ENCODE measurements around the gene CYP2U1.
"Not testable (repeated sequence)": the region's sequence is repeated elsewhere in the genome, so short reads cannot be mapped to it uniquely, and the experiment has no call there.

Gene CYP2U1

DNA sequence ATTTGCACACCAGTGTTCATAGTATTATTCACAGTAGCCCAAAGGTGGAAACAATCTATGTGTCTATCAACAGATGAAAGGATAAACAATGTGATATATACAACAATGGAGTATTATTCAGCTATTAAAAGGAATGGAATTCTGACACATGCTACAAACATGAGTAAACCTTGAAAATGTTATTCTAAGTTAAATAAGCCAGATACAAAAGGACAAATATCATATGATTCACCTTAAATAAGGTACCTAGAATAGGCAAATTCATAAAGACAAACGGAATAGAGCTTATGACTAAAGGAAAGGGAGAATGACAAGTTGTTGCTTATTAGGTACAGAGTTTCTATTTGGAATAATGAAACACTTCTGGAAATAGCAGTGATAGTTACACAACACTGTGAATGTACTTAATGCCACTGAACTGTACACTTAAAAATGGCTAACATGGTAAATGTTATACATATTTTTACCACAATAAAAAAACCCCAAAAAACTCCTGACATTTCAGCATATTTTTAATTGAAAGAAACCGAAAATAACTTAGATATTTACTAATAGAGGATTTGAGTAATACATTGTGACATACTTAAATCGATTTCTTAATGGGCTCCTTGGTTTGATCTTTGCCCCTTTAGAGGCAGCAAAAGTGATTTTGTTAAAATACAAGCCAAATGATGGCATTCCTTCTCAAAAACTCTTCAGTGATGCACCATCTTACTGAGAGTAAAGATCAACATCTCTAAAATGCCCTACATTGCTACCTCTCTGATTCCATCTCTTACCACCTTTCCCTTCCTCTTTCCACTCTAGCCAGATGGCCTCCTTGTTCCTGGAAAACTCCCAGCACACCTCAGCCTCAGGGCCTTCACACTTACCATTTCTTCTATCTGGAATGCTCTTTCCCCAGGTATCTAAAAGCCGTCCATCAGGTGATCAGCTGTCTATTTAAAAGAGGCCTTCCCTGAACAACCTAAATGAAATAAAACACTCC is 8.6 kb upstream of the CYP2U1 start:
- H2AFZ ChIP-seq: no peak overlapping the region

DNA sequence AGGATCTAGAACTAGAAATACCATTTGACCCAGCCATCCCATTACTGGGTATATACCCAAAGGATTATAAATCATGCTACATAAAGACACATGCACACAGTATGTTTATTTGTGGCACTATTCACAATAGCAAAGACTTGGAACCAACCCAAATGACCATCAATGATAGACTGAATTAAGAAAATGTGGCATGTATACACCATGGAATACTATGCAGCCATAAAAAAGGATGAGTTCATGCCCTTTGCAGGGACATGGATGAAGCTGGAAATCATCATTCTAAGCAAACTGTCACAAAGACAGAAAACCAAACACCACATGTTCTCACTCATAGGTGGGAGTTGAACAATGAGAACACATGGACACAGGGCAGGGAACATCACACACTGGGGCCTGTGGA is 5.6 kb upstream of the CYP2U1 start:
- not testable (repeated sequence) for H3K9ac ChIP-seq; H3K9me3 ChIP-seq (ENCODE audit: control insufficient read depth, low read length); H3K4me3 ChIP-seq (ENCODE audit: low read depth, low read length); H3K36me3 ChIP-seq (ENCODE audit: control insufficient read depth, insufficient read depth, low read length); H3K79me2 ChIP-seq; H3K27ac ChIP-seq; H2AFZ ChIP-seq; H3K4me1 ChIP-seq; H3K4me2 ChIP-seq (ENCODE audit: low read length); H3K27me3 ChIP-seq (ENCODE audit: control insufficient read depth, insufficient read depth, low read length)

More for the DNA sequence above, 8.6 kb upstream of the CYP2U1 start:
- Histone ChIP-seq H3K36me3 (ENCODE audit: control insufficient read depth, insufficient read depth, low read length) (no peaks in the 10 kb centered on the region), H3K9ac (no peak overlapping the region), H3K27ac (no peak overlapping the region), H3K9me3 (ENCODE audit: control insufficient read depth, low read length) (no peaks in the 10 kb centered on the region), H3K79me2 (no peaks in the 10 kb centered on the region), H3K27me3 (ENCODE audit: control insufficient read depth, insufficient read depth, low read length) (no peaks in the 10 kb centered on the region), H3K4me2 (ENCODE audit: low read length) (no peak overlapping the region), H3K4me3 (ENCODE audit: low read depth, low read length) (no peak overlapping the region), H3K4me1 (no peaks in the 10 kb centered on the region)
- TF ChIP-seq, protein P1, sequence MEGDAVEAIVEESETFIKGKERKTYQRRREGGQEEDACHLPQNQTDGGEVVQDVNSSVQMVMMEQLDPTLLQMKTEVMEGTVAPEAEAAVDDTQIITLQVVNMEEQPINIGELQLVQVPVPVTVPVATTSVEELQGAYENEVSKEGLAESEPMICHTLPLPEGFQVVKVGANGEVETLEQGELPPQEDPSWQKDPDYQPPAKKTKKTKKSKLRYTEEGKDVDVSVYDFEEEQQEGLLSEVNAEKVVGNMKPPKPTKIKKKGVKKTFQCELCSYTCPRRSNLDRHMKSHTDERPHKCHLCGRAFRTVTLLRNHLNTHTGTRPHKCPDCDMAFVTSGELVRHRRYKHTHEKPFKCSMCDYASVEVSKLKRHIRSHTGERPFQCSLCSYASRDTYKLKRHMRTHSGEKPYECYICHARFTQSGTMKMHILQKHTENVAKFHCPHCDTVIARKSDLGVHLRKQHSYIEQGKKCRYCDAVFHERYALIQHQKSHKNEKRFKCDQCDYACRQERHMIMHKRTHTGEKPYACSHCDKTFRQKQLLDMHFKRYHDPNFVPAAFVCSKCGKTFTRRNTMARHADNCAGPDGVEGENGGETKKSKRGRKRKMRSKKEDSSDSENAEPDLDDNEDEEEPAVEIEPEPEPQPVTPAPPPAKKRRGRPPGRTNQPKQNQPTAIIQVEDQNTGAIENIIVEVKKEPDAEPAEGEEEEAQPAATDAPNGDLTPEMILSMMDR (IDR thresholded peaks at IDR 0.05): no peak

DNA sequence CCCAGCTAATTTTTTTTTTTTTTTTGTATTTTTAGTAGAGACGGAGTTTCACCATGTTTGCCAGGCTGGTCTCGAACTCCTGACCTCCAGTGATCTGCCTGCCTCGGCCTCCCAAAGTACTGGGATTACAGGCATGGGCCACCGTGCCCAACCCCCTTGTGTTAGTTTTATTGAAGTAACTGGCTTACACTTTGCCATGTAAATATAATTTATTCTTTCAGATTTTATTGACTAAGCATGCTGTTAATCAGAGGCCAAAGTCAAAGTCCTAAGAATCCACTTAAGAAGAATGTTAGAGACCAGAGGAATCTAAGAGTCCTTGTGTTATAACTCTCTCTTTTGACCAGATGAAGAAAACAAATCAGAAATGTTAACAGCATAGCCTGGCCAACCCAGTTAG is 4.5 kb upstream of the CYP2U1 start:
- not testable (repeated sequence) for H3K27ac ChIP-seq; H3K9ac ChIP-seq; H3K4me3 ChIP-seq (ENCODE audit: low read depth, low read length); H3K36me3 ChIP-seq (ENCODE audit: control insufficient read depth, insufficient read depth, low read length); H3K79me2 ChIP-seq; H3K4me1 ChIP-seq; H3K4me2 ChIP-seq (ENCODE audit: low read length); H2AFZ ChIP-seq; H3K9me3 ChIP-seq (ENCODE audit: control insufficient read depth, low read length); H3K27me3 ChIP-seq (ENCODE audit: control insufficient read depth, insufficient read depth, low read length)

DNA sequence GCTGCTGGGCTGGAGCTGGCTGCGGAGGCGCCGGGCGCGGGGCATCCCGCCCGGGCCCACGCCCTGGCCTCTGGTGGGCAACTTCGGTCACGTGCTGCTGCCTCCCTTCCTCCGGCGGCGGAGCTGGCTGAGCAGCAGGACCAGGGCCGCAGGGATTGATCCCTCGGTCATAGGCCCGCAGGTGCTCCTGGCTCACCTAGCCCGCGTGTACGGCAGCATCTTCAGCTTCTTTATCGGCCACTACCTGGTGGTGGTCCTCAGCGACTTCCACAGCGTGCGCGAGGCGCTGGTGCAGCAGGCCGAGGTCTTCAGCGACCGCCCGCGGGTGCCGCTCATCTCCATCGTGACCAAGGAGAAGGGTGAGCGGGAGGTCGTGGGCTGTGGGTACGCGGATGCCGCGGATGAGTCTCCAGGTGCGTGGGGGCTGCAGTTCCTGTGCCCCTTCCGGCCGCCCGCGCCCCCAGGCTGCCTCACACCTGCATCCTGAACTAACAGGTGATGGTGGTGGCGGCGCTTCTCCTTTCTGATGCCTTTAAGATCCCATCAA is 499 bp downstream of the CYP2U1 start:
- no peaks in the 10 kb centered on the region for H3K36me3 ChIP-seq (ENCODE audit: control insufficient read depth, insufficient read depth, low read length)
- H3K27me3 ChIP-seq (ENCODE audit: control insufficient read depth, insufficient read depth, low read length): no peaks in the 10 kb centered on the region
- peak overlapping the region; percentile 69 for H3K4me3 ChIP-seq (ENCODE audit: low read depth, low read length)
- no peak overlapping the region for H3K9ac ChIP-seq
- H3K27ac ChIP-seq: no peak overlapping the region
- peak overlapping the region; percentile 90 for H3K4me2 ChIP-seq (ENCODE audit: low read length)
- no peaks in the 10 kb centered on the region for H3K9me3 ChIP-seq (ENCODE audit: control insufficient read depth, low read length)
- TF ChIP-seq, protein P1 (IDR thresholded peaks at IDR 0.05): no peak
- peaks cover 4% of the 10 kb centered on the region for H3K4me1 ChIP-seq
- no peaks in the 10 kb centered on the region for H3K79me2 ChIP-seq
- peak overlapping the region; percentile 87 for H2AFZ ChIP-seq

DNA sequence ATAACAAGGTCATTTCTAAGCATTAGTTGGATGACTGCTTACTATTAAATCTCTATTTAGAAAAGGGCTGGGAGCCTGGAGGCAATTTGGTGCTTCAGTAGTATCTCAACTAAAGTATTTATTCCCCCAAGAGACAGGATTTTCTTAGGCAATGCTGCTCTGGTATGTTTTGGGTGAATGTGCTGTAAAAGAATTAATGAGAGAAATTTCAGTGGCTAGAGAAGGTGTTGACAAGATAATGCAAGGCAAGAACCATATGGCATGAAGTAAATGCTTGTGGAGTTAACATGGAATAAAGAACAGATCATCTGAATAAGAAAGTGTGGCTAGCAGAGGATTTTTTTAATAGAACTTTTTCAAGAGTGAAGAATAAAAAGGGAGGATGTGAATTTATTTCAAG is 3.9 kb downstream of the CYP2U1 start:
- TF ChIP-seq, protein P1 (IDR thresholded peaks at IDR 0.05): no peak
- Histone ChIP-seq H3K27ac (no peak overlapping the region), H3K4me3 (ENCODE audit: low read depth, low read length) (no peak overlapping the region), H3K36me3 (ENCODE audit: control insufficient read depth, insufficient read depth, low read length) (no peaks in the 10 kb centered on the region), H3K4me1 (peaks cover 4% of the 10 kb centered on the region), H3K79me2 (no peaks in the 10 kb centered on the region), H3K9me3 (ENCODE audit: control insufficient read depth, low read length) (no peaks in the 10 kb centered on the region), H3K9ac (no peak overlapping the region), H3K27me3 (ENCODE audit: control insufficient read depth, insufficient read depth, low read length) (no peaks in the 10 kb centered on the region), H3K4me2 (ENCODE audit: low read length) (no peak overlapping the region), H2AFZ (no peak overlapping the region)
